GM12891 (cell line): ENCODE results near the gene PRDM2.

Experiments
- POLR2A ChIP-seq: IDR thresholded peaks from 2 replicates; pipeline ENCODE4 v1.6.1; 2011; ENCODE audit warnings: low read depth, low read length, control low read depth
- POLR2AphosphoS5 ChIP-seq: IDR thresholded peaks from 2 replicates; pipeline ENCODE4 v1.6.1; 2011; ENCODE audit warnings: low read depth, low read length, control low read depth
- TAF1 ChIP-seq: IDR thresholded peaks from 2 replicates; pipeline ENCODE4 v1.6.1; 2011; ENCODE audit warnings: low read depth, low read length, control low read depth

DNA sequence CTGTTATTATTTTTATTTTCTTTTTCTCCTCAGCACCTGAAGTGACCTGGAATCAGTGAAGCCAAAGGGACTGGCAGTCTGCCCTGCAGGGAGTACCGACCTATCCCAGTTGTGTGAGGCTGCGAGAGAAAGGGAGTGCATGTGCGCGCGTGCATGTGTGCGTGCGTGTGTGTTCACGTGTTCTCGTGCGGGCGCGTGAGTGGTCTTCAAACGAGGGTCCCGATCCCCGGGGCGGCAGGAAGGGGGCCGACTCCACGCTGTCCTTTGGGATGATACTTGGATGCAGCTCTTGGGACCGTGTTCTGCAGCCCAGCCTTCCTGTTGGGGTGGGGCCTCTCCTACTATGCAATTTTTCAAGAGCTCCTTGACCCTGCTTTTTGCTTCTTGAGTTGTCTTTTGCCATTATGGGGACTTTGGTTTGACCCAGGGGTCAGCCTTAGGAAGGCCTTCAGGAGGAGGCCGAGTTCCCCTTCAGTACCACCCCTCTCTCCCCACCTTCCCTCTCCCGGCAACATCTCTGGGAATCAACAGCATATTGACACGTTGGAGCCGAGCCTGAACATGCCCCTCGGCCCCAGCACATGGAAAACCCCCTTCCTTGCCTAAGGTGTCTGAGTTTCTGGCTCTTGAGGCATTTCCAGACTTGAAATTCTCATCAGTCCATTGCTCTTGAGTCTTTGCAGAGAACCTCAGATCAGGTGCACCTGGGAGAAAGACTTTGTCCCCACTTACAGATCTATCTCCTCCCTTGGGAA lies 123.3 kb downstream of the PRDM2 start:
- TF ChIP-seq POLR2A (no peak), TAF1 (no peak), POLR2AphosphoS5 (no peak)
